Mesendoderm (in vitro differentiated cells): ENCODE measurements around the gene PALLD.

ENCODE experiments used
- DNase-seq: peaks from one replicate; pipeline ENCODE4 v3.0.0; 2013
- H2AK5ac ChIP-seq: 2 replicates; pipeline ENCODE4 v1.6.1; 2013; ENCODE audit warnings: low read length, inconsistent platforms
- H2BK120ac ChIP-seq: 2 replicates; pipeline ENCODE4 v1.6.1; 2013; ENCODE audit warnings: low read depth, mild to moderate bottlenecking, low read length, moderate library complexity, mixed read lengths
- H2BK15ac ChIP-seq: replicated peaks from 2 replicates; pipeline ENCODE4 v1.6.1; 2013; ENCODE audit warnings: low read depth, mild to moderate bottlenecking, moderate library complexity
- H2BK5ac ChIP-seq: 2 replicates; pipeline ENCODE4 v1.6.1; 2013; ENCODE audit warnings: low read length, inconsistent platforms
- H3K18ac ChIP-seq: 2 replicates; pipeline ENCODE4 v1.6.1; 2013; ENCODE audit warnings: mild to moderate bottlenecking, low read length, mixed read lengths
- H3K23ac ChIP-seq: one replicate; pipeline ENCODE4 v1.6.1; 2013; ENCODE audit warnings: low read length
- H3K27ac ChIP-seq: 2 replicates; pipeline ENCODE4 v1.5.1; 2013; ENCODE audit warnings: low read depth, mild to moderate bottlenecking, inconsistent platforms, low read length, moderate library complexity
- H3K27me3 ChIP-seq: 2 replicates; pipeline ENCODE4 v1.6.1; 2013; ENCODE audit warnings: low read length, control low read depth, mild to moderate bottlenecking, inconsistent platforms; ENCODE audit not compliant: insufficient read depth, poor library complexity
- H3K36me3 ChIP-seq: 2 replicates; pipeline ENCODE4 v1.6.1; 2013; ENCODE audit warnings: low read length, inconsistent platforms; ENCODE audit not compliant: control insufficient read depth, insufficient read depth
- H3K4ac ChIP-seq: one replicate; pipeline ENCODE4 v1.6.1; 2013; ENCODE audit warnings: low read depth, mild to moderate bottlenecking, low read length, moderate library complexity
- H3K4me1 ChIP-seq: 2 replicates; pipeline ENCODE4 v1.6.1; 2013; ENCODE audit warnings: low read depth, low read length, inconsistent platforms; ENCODE audit not compliant: control insufficient read depth
- H3K4me2 ChIP-seq: 2 replicates; pipeline ENCODE4 v1.6.1; 2013; ENCODE audit warnings: low read length
- H3K4me3 ChIP-seq: 2 replicates; pipeline ENCODE4 v1.5.1; 2013; ENCODE audit warnings: mild to moderate bottlenecking, low read length
- H3K56ac ChIP-seq: one replicate; pipeline ENCODE4 v1.6.1; 2013; ENCODE audit warnings: low read length
- H3K79me1 ChIP-seq: 2 replicates; pipeline ENCODE4 v1.6.1; 2013; ENCODE audit warnings: low read length, inconsistent platforms
- H3K79me2 ChIP-seq: 2 replicates; pipeline ENCODE4 v1.6.1; 2013; ENCODE audit warnings: mild to moderate bottlenecking, low read length; ENCODE audit not compliant: control insufficient read depth, insufficient read depth
- H3K9ac ChIP-seq: 2 replicates; pipeline ENCODE4 v1.6.1; 2013; ENCODE audit warnings: low read length, inconsistent platforms
- H4K5ac ChIP-seq: one replicate; pipeline ENCODE4 v1.6.1; 2013; ENCODE audit warnings: low read length
- H4K8ac ChIP-seq: one replicate; pipeline ENCODE4 v1.6.1; 2013; ENCODE audit warnings: low read depth, mild to moderate bottlenecking, control low read depth, low read length, moderate library complexity
- WGBS: extraction: QIAGEN DNeasy Blood & Tissue Kit; methylation state at CpG from one replicate; pipeline ENCODE4 v1.1.7; 2013; ENCODE audit warnings: low lambda C conversion rate, missing lambda C conversion rate; ENCODE audit not compliant: insufficient coverage; ENCODE audit errors: extremely low coverage; 5-methylcytosine and 5-hydroxymethylcytosine counted together

The PALLD gene

DNA sequence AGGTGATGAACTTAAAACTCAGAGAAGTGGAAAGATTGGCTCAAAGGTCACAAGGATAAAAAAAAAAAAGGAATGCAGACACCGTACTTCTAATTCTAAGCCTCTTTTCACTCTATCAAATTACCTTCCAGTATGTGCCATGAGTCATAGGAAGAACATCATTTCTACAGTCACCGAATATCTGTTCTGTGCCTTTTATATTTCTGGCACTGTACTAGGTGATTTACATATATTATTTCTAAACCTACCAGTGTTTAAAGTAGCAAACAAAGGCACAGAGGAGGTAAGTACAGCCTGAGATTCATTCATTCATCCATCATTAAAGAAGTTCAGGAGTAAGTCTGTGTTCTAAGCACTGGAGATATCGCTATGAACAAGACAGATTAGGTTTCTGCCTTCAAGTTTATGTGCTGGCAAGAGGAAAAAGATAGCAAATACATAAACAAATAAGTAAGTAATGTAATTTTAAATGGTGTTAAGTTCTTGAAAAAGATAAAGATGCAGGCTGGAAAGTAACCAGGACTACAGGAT, 65.3 kb downstream of the PALLD start:
- Histone ChIP-seq H3K4me2 (no peak overlapping the region), H3K23ac (no peak overlapping the region), H3K4me1 (no peaks in the 10 kb centered on the region), H4K5ac (no peak overlapping the region), H2BK5ac (no peak overlapping the region), H3K27ac (no peak overlapping the region), H3K9ac (no peak overlapping the region), H3K56ac (no peak overlapping the region), H3K79me2 (no peaks in the 10 kb centered on the region), H2BK15ac (no peak overlapping the region), H3K79me1 (no peaks in the 10 kb centered on the region), H3K4ac (no peak overlapping the region), H4K8ac (no peak overlapping the region), H2AK5ac (no peak overlapping the region), H3K36me3 (no peaks in the 10 kb centered on the region), H3K4me3 (no peak overlapping the region), H2BK120ac (no peak overlapping the region), H3K18ac (no peak overlapping the region), H3K27me3 (no peaks in the 10 kb centered on the region)
- DNase-seq: no peak
- no CpG with 5 or more reads among the region's 3 CpGs for WGBS

DNA sequence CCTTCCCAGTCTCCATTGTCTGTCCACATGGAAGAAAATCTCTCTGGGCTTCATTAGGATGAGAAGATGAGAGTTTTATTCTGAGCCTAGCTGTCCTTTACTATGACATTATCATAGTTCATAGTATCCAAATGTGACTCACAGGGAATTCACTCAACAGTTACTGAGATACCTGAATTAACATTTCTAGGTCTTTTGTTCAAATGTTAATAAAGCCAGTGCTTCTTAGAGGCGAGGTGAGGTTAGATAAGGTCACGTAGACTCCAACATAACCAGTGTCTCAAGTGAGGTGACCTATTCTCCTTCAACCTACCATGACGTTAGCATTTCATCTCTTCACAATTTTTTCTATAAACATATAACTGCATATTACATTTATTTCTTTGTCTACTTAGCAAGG, 67.2 kb downstream of the PALLD start:
- H2AK5ac ChIP-seq: no peak overlapping the region
- WGBS: no CpG with 5 or more reads among the region's 3 CpGs
- H2BK5ac ChIP-seq: no peak overlapping the region
- H3K23ac ChIP-seq: no peak overlapping the region
- no peak overlapping the region for H2BK120ac ChIP-seq
- no peak overlapping the region for H3K27ac ChIP-seq
- no peaks in the 10 kb centered on the region for H3K79me1 ChIP-seq
- no peaks in the 10 kb centered on the region for H3K79me2 ChIP-seq
- no peak overlapping the region for H4K5ac ChIP-seq
- H3K4me2 ChIP-seq: no peak overlapping the region
- no peak overlapping the region for H3K9ac ChIP-seq
- no peaks in the 10 kb centered on the region for H3K27me3 ChIP-seq
- no peak for DNase-seq
- no peak overlapping the region for H4K8ac ChIP-seq
- H3K4me1 ChIP-seq: no peaks in the 10 kb centered on the region
- no peak overlapping the region for H3K18ac ChIP-seq
- no peak overlapping the region for H3K4ac ChIP-seq
- no peak overlapping the region for H2BK15ac ChIP-seq
- H3K4me3 ChIP-seq: no peak overlapping the region
- H3K56ac ChIP-seq: no peak overlapping the region
- no peaks in the 10 kb centered on the region for H3K36me3 ChIP-seq

DNA sequence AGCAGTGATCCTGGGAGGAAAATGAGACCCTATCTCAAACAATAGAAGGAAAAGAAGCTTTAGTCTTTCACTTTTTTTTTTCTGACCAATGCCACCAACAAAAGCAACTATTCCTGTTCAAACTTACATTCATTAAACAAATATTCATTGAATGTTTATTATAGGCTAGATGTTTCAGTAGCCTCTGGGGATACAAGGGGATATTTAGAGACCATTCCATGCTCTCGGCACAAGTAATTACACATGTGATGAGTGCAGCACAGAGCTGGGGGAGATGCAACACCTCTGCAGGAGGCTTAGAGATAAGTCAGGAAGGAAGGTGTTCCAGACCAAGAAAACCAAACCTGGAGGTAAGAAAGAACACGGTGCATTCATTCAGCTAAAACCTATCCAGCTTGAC, 68.3 kb downstream of the PALLD start:
- Histone ChIP-seq H2AK5ac (no peak overlapping the region), H2BK15ac (no peak overlapping the region), H3K4me3 (no peak overlapping the region), H3K9ac (no peak overlapping the region), H3K18ac (no peak overlapping the region), H3K4ac (no peak overlapping the region), H3K79me1 (no peaks in the 10 kb centered on the region), H3K23ac (no peak overlapping the region), H4K8ac (no peak overlapping the region), H3K36me3 (no peaks in the 10 kb centered on the region), H3K4me1 (no peaks in the 10 kb centered on the region), H3K56ac (no peak overlapping the region), H3K27me3 (no peaks in the 10 kb centered on the region), H2BK5ac (no peak overlapping the region), H4K5ac (no peak overlapping the region), H3K79me2 (no peaks in the 10 kb centered on the region), H3K27ac (no peak overlapping the region), H3K4me2 (no peak overlapping the region), H2BK120ac (no peak overlapping the region)
- no peak for DNase-seq
- no CpG with 5 or more reads among the region's 2 CpGs for WGBS

DNA sequence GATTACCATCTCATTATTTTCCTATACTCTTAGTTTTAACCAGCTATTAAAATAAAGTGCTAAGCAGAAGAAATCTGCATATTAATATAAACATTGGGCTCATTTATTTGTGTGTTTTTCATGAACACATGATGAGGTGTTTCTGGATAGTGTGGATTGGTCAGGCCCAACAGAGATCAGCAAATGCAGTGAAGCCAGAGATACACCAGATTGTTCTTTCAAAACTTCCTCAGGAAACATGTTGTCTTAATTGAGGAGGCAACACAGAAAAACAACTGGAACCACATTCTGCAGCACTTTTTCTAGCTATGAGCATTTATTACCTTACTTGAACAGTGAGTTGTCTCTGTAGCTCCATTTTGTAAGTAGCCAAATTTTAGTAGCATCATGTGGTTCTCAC, 69.9 kb downstream of the PALLD start:
- Histone ChIP-seq H3K27ac (no peak overlapping the region), H3K18ac (no peak overlapping the region), H3K79me1 (no peaks in the 10 kb centered on the region), H3K4me1 (no peaks in the 10 kb centered on the region), H3K23ac (no peak overlapping the region), H4K5ac (no peak overlapping the region), H3K56ac (no peak overlapping the region), H2AK5ac (no peak overlapping the region), H3K36me3 (no peaks in the 10 kb centered on the region), H2BK120ac (no peak overlapping the region), H3K79me2 (no peaks in the 10 kb centered on the region), H2BK5ac (no peak overlapping the region), H3K4me2 (no peak overlapping the region), H4K8ac (no peak overlapping the region), H3K9ac (no peak overlapping the region), H3K4ac (no peak overlapping the region), H2BK15ac (no peak overlapping the region), H3K4me3 (no peak overlapping the region), H3K27me3 (no peaks in the 10 kb centered on the region)
- no peak for DNase-seq

DNA sequence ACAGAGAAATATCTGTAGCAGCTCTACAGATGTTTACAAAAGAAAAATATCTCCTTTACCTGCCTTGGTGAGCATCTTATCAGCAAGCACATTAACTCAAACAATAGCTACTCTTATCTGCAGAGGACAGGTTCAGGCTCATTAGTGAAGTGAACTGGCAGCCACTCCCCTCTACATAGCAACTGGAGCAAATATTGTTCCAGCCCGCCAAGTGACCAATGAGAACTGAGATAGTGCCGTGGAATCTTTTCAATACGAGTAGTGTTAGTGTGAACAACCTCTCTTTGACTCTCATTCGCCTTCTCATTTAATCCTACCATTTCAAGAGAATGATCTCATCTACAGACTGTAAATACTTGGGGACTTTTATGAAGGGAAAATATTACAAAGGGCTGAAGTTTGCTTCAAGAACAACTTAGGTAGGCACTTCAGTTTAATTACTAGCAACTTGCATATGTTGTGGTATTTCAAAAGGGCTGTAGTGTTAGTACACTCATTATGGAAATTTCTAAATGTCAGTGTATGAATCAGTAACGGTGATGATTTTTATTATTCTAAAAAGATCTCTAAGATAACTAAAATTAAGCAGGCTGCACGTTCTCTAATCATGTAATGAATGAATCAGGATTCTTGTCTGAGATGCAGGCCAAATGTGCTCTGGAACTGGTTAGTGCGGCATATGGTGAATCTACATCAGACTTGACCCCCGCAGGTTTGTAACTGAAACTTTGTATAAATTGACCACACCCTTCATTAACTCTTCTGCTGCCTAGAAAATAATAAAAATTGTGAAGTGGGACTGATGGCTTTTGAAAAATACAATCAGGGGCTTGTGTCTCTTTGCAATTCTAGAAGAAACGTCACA, 72.4 kb downstream of the PALLD start:
- WGBS: no CpG with 5 or more reads among the region's 9 CpGs
- no peak overlapping the region for H3K18ac ChIP-seq
- no peaks in the 10 kb centered on the region for H3K4me1 ChIP-seq
- H4K8ac ChIP-seq: no peak overlapping the region
- H3K23ac ChIP-seq: no peak overlapping the region
- H3K27ac ChIP-seq: no peak overlapping the region
- no peak overlapping the region for H2BK15ac ChIP-seq
- no peaks in the 10 kb centered on the region for H3K79me2 ChIP-seq
- no peak overlapping the region for H3K9ac ChIP-seq
- peak; percentile 91 for DNase-seq
- H3K4me2 ChIP-seq: no peak overlapping the region
- H2AK5ac ChIP-seq: no peak overlapping the region
- H3K4ac ChIP-seq: no peak overlapping the region
- H3K36me3 ChIP-seq: no peaks in the 10 kb centered on the region
- no peak overlapping the region for H4K5ac ChIP-seq
- H3K4me3 ChIP-seq: no peak overlapping the region
- H3K79me1 ChIP-seq: no peaks in the 10 kb centered on the region
- H3K56ac ChIP-seq: no peak overlapping the region
- H3K27me3 ChIP-seq: no peaks in the 10 kb centered on the region
- H2BK5ac ChIP-seq: no peak overlapping the region
- H2BK120ac ChIP-seq: no peak overlapping the region

DNA sequence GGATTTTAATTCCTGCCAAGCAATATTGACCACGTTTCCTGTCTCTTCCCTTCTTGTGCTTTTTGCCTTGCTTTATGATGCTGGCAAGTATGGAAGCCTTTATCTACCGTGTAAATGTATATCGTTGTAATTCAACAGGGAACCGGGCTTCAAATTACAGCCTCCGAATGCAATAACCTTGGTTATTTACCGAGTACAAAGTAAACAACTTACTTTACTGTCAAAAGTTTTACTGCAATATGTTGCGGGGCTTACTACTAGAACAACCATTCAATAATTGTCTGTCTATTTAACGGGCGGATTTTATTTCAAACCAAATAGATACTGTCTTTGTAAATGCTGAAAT, 73.1 kb downstream of the PALLD start:
- Histone ChIP-seq H3K23ac (no peak overlapping the region), H2BK5ac (no peak overlapping the region), H2AK5ac (no peak overlapping the region), H4K8ac (no peak overlapping the region), H2BK120ac (no peak overlapping the region), H3K79me1 (no peaks in the 10 kb centered on the region), H3K4ac (no peak overlapping the region), H3K27ac (no peak overlapping the region), H3K4me1 (no peaks in the 10 kb centered on the region), H3K18ac (no peak overlapping the region), H4K5ac (no peak overlapping the region), H3K4me2 (no peak overlapping the region), H2BK15ac (no peak overlapping the region), H3K27me3 (no peaks in the 10 kb centered on the region), H3K9ac (no peak overlapping the region), H3K4me3 (no peak overlapping the region), H3K79me2 (no peaks in the 10 kb centered on the region), H3K36me3 (no peaks in the 10 kb centered on the region), H3K56ac (no peak overlapping the region)
- no peak for DNase-seq
- WGBS: no CpG with 5 or more reads among the region's 9 CpGs
